Central memory CD8-positive, alpha-beta T cell (primary cell): Measurements from ENCODE around the gene CRELD2.

Experiments
- ATAC-seq: fragments of 150-1000 bp; cut with Tn5 transposase; replicated peaks from 2 replicates; pipeline ENCODE4 v1.10.0; 2022; ENCODE audit warnings: mild to moderate bottlenecking, moderate FRiP score, moderate number of reproducible peaks; ENCODE audit not compliant: poor library complexity, severe bottlenecking; ENCODE audit errors: extremely low read depth
- DNase-seq, 2 donors: peaks; one replicate each; pipeline ENCODE4 v3.0.0; 2021; ENCODE audit warnings: low spot score in 2 of 2
- H3K27ac Mint-ChIP-seq: one replicate; pipeline ENCODE4 v1.8.0; 2022; ENCODE audit warnings: low read depth, mild to moderate bottlenecking, moderate library complexity, mixed read lengths
- H3K27me3 Mint-ChIP-seq: one replicate; pipeline ENCODE4 v1.8.0; 2022; ENCODE audit warnings: mixed read lengths
- H3K36me3 Mint-ChIP-seq: one replicate; pipeline ENCODE4 v1.8.0; 2022; ENCODE audit warnings: mild to moderate bottlenecking, moderate library complexity, mixed read lengths; ENCODE audit not compliant: insufficient read depth
- H3K4me1 Mint-ChIP-seq: one replicate; pipeline ENCODE4 v1.8.0; 2022; ENCODE audit warnings: mixed read lengths
- H3K4me3 Mint-ChIP-seq: one replicate; pipeline ENCODE4 v1.8.0; 2022; ENCODE audit warnings: mild to moderate bottlenecking, moderate library complexity, mixed read lengths
- H3K9me3 Mint-ChIP-seq: one replicate; pipeline ENCODE4 v1.8.0; 2022; ENCODE audit warnings: mixed read lengths

CRELD2 gene

GRCh38 chr22:49894322-49895054 lies 23.9 kb upstream of the CRELD2 start:
- Mint-ChIP-seq H3K4me3 (no peak overlapping the region), H3K36me3 (peaks cover 19% of the 10 kb centered on the region), H3K27me3 (no peaks in the 10 kb centered on the region), H3K27ac (no peak overlapping the region), H3K9me3 (no peaks in the 10 kb centered on the region), H3K4me1 (peaks cover 15% of the 10 kb centered on the region)
- ATAC-seq: no peak
- no peak for DNase-seq

GRCh38 chr22:49896201-49896600 lies 22.2 kb upstream of the CRELD2 start:
- H3K36me3 Mint-ChIP-seq: peaks cover 14% of the 10 kb centered on the region
- no peak overlapping the region for H3K4me3 Mint-ChIP-seq
- H3K9me3 Mint-ChIP-seq: peaks cover 5% of the 10 kb centered on the region
- H3K27me3 Mint-ChIP-seq: no peaks in the 10 kb centered on the region
- peaks cover 30% of the 10 kb centered on the region for H3K4me1 Mint-ChIP-seq
- DNase-seq (no peak), ATAC-seq (no peak)
- peak overlapping the region; percentile 35 for H3K27ac Mint-ChIP-seq

GRCh38 chr22:49897015-49897684 lies 21.3 kb upstream of the CRELD2 start:
- Mint-ChIP-seq H3K36me3 (peaks cover 20% of the 10 kb centered on the region), H3K27ac (peak overlapping the region; percentile 35), H3K4me1 (peaks cover 35% of the 10 kb centered on the region), H3K9me3 (peaks cover 10% of the 10 kb centered on the region), H3K4me3 (no peak overlapping the region), H3K27me3 (no peaks in the 10 kb centered on the region)
- ATAC-seq (no peak), DNase-seq (no peak)

- Mint-ChIP-seq H3K36me3 (peaks cover 16% of the 10 kb centered on the region), H3K27me3 (no peaks in the 10 kb centered on the region), H3K4me3 (no peak overlapping the region), H3K27ac (no peak overlapping the region), H3K9me3 (peaks cover 10% of the 10 kb centered on the region), H3K4me1 (peaks cover 30% of the 10 kb centered on the region)
- DNase-seq (no peak), ATAC-seq (no peak)
Observed at GRCh38 chr22:49899530-49899929, 18.9 kb upstream of the CRELD2 start.

- Mint-ChIP-seq H3K9me3 (peaks cover 10% of the 10 kb centered on the region), H3K4me1 (peaks cover 27% of the 10 kb centered on the region), H3K4me3 (no peak overlapping the region), H3K27me3 (no peaks in the 10 kb centered on the region), H3K36me3 (peaks cover 19% of the 10 kb centered on the region), H3K27ac (peak overlapping the region; percentile 72)
- DNase-seq: no peak
- no peak for ATAC-seq
Observed at GRCh38 chr22:49900441-49901230, 17.8 kb upstream of the CRELD2 start.

GRCh38 chr22:49901457-49901856 lies 17.0 kb upstream of the CRELD2 start:
- no peak for ATAC-seq
- H3K9me3 Mint-ChIP-seq: peaks cover 10% of the 10 kb centered on the region
- DNase-seq: no peak
- H3K4me3 Mint-ChIP-seq: no peak overlapping the region
- peaks cover 17% of the 10 kb centered on the region for H3K36me3 Mint-ChIP-seq
- no peaks in the 10 kb centered on the region for H3K27me3 Mint-ChIP-seq
- H3K27ac Mint-ChIP-seq: no peak overlapping the region
- H3K4me1 Mint-ChIP-seq: peaks cover 27% of the 10 kb centered on the region

- Mint-ChIP-seq H3K27ac (no peak overlapping the region), H3K36me3 (peaks cover 20% of the 10 kb centered on the region), H3K4me3 (no peak overlapping the region), H3K9me3 (peaks cover 10% of the 10 kb centered on the region), H3K4me1 (peaks cover 31% of the 10 kb centered on the region), H3K27me3 (no peaks in the 10 kb centered on the region)
- no peak for DNase-seq
- no peak for ATAC-seq
Observed at GRCh38 chr22:49903322-49904039, 15.0 kb upstream of the CRELD2 start.

GRCh38 chr22:49904040-49904369 lies 14.4 kb upstream of the CRELD2 start:
- Mint-ChIP-seq H3K27ac (no peak overlapping the region), H3K4me3 (no peak overlapping the region), H3K36me3 (peaks cover 18% of the 10 kb centered on the region), H3K9me3 (peaks cover 10% of the 10 kb centered on the region), H3K4me1 (peaks cover 31% of the 10 kb centered on the region), H3K27me3 (no peaks in the 10 kb centered on the region)
- ATAC-seq (no peak), DNase-seq (no peak)

- ATAC-seq (no peak), DNase-seq (no peak)
- Mint-ChIP-seq H3K4me1 (peaks cover 22% of the 10 kb centered on the region), H3K9me3 (peaks cover 10% of the 10 kb centered on the region), H3K27me3 (no peaks in the 10 kb centered on the region), H3K36me3 (peaks cover 17% of the 10 kb centered on the region), H3K4me3 (no peak overlapping the region), H3K27ac (peak overlapping the region; percentile 86)
Observed at GRCh38 chr22:49905465-49905864, 13.0 kb upstream of the CRELD2 start.

- DNase-seq: no peak
- Mint-ChIP-seq H3K4me3 (no peak overlapping the region), H3K36me3 (peaks cover 20% of the 10 kb centered on the region), H3K4me1 (peaks cover 15% of the 10 kb centered on the region), H3K27me3 (no peaks in the 10 kb centered on the region), H3K9me3 (peaks cover 4% of the 10 kb centered on the region), H3K27ac (peak overlapping the region; percentile 86)
- no peak for ATAC-seq
Observed at GRCh38 chr22:49906071-49906798, 12.2 kb upstream of the CRELD2 start.

GRCh38 chr22:49906799-49907290 lies 11.6 kb upstream of the CRELD2 start:
- no peak for ATAC-seq
- peaks cover 16% of the 10 kb centered on the region for H3K36me3 Mint-ChIP-seq
- no peaks in the 10 kb centered on the region for H3K9me3 Mint-ChIP-seq
- peak overlapping the region; percentile 87 for H3K27ac Mint-ChIP-seq
- no peak overlapping the region for H3K4me3 Mint-ChIP-seq
- no peaks in the 10 kb centered on the region for H3K27me3 Mint-ChIP-seq
- peaks cover 10% of the 10 kb centered on the region for H3K4me1 Mint-ChIP-seq
- no peak for DNase-seq

- no peak for DNase-seq
- Mint-ChIP-seq H3K9me3 (no peaks in the 10 kb centered on the region), H3K36me3 (peaks cover 18% of the 10 kb centered on the region), H3K4me3 (no peak overlapping the region), H3K27ac (peak overlapping the region; percentile 87), H3K4me1 (peaks cover 10% of the 10 kb centered on the region), H3K27me3 (no peaks in the 10 kb centered on the region)
- no peak for ATAC-seq
Observed at GRCh38 chr22:49907807-49908206, 10.6 kb upstream of the CRELD2 start.
